Ovary (tissue), 1 donor: Measurements from ENCODE around the gene RIC3.

ENCODE experiments used
- EP300 ChIP-seq: sonication (generic); formaldehyde crosslinking; IDR thresholded peaks from one replicate; pipeline ENCODE4 v1.6.1; 2017; ENCODE audit warnings: antibody characterized with exemption
- POLR2A ChIP-seq: fragments of 450-650 bp; IDR thresholded peaks from one replicate; pipeline ENCODE4 v1.6.1; 2017; ENCODE audit warnings: antibody characterized with exemption, mild to moderate bottlenecking, moderate library complexity

DNA sequence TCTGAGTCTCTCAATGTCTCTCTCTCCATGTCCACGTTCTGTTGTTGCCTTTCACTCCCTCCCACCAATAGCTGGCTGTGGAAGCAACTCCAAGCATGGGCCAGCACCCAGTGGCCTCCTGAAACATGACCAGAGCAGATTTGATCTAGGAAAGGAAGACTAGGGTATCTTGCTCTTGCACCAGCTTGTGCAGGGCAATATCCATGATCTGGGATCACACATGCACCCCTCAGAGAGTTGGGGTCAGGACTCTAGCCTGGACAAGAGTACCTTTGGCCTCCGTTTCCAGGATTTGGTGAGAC lies 34.5 kb upstream of the RIC3 start:
- no peak for TF ChIP-seq EP300
- TF ChIP-seq POLR2A, result no peak
